Activated CD4-positive, alpha-beta T cell treated with anti-CD3 and anti-CD28 coated beads, Interleukin-2, amount 50 U/mL, for 48 hours (primary cell): ENCODE results near the gene NAA25.
"Not testable (repeated sequence)": the region's sequence is repeated elsewhere in the genome, so short reads cannot be mapped to it uniquely, and the experiment has no call there.

Experiments
- DNase-seq, 2 experiments: peaks; one replicate each; pipeline ENCODE4 v3.0.0-alpha.2; 2020

NAA25 gene

DNA sequence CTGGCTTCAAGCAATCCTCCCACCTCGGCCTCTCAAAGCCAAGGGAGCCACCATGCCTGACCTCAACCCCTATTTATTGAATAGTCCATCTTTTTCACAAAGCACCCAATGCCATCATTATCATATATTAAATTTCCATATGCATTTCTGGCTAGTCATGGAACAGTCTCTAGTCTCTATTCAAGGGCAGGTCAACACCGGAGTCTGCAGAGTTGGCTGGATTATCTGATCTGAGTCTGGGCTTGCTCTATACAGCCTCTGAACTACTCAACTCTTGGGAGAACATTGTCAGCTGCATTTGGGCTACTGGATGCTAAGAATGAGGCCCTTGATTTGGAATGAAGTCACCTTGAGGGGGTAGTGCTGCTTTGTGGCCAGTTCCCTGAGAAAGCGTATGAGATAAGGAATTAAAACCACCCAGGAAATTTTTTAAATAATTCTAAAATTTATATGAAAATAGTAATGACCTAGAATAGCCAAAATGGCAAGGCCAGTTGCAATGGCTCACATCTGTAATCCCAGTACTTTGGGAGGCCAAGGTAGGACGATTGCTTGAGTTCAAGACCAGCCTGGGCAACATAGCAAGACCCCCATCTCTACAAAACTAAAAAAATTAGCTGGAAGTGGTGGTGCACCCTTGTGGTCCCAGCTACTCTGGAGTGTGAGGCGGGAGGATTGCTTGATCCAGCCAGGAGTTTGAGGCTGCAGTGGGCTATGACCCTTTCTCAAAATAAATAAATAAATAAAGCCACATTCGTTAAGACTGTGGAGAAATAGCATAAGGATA, 6.9 kb upstream of the NAA25 start:
- no peak for DNase-seq

DNA sequence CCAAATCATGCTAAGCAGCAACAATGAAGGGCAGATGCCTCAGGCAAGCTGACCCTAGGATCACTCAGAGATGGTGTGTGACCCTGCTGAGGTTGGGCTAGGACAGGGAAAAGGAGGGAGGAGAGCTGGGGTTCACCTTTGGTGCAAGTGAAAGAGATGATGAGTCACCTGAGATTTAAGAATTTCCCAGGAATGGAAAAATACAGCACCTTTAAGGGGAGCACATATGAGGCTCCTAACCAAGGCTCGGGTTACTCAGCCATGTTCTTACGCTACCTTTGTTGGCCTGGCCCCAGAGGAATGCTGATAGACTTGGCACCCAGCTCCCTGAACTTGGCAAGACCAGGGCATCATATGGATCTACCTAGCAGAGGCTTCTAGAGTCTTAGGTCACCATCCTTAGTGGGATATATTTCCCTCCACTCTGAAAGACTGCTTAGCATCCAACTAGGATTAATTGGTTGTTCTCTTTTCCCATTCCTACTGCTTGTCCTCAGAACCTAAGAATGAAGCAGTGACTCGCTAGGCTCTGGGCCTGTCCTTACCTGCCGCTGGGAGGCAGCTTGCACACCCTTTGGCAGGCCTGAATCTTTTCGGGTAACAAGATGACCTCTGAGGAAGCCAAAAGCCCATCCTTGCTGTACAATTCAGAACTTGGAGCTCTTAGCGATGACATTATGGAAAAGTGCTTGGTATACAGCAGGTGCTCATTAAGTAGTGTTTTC, 4.0 kb upstream of the NAA25 start:
- DNase-seq, result peak in 1 of 2 experiments; percentile 15

DNA sequence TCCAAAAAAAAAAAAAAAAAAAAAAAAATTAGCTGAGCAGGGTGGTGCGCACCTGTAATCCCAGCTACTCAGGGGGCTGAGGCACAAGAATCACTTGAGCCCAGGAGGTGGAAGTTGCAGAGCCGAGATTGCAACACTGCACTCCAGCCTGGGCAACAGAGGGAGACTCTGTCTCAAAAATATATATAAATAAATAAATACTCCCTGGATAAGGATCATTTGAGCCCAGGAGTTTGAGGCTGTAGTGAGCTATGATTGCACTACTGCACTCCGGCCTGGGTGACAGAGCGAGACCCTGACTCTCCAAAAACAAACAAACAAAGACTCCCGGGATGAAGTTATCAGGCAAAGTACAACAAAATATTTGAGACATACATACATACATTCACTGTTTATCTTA, 3.3 kb upstream of the NAA25 start:
- DNase-seq, result no peak

DNA sequence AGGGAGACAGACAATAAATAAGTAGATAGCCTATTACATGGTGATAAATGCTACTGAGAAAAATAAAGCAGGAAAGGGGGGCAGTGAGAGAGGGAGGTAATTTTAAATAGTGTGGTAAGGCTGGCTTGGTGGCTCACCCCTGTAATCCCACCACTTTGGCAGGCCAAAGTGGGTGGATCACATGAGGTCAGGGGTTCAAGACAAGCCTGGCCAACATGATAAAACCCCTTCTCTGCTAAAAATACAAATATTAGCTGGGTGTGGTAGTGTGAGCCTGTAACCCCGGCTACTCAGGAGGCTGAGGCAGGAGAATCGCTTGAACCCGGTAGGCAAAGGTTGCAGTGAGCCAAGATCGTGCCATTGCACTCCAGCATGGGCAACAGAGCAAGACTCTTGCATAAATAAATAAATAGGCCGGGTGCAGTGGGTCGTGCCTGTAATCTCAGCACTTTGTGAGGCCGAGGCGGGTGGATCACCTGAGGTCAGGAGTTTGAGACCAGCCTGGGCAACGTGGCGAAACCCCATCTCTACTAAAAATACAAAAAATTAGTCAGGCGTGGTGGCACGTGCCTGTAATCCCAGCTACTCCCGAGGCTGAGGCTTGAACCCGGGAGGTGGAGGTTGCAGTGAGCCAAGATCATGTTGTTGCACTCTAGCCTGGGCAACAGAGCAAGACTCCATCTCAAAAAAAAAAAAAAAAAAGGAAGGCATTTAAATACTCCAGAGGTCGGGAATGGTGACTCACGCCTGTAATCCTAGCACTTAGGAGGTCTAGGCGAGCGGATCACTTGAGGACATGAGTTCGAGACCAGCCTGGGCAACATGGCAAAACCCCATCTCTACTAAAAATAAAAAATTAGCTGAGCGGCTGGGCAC, 2.4 kb upstream of the NAA25 start:
- not testable (repeated sequence) for DNase-seq

DNA sequence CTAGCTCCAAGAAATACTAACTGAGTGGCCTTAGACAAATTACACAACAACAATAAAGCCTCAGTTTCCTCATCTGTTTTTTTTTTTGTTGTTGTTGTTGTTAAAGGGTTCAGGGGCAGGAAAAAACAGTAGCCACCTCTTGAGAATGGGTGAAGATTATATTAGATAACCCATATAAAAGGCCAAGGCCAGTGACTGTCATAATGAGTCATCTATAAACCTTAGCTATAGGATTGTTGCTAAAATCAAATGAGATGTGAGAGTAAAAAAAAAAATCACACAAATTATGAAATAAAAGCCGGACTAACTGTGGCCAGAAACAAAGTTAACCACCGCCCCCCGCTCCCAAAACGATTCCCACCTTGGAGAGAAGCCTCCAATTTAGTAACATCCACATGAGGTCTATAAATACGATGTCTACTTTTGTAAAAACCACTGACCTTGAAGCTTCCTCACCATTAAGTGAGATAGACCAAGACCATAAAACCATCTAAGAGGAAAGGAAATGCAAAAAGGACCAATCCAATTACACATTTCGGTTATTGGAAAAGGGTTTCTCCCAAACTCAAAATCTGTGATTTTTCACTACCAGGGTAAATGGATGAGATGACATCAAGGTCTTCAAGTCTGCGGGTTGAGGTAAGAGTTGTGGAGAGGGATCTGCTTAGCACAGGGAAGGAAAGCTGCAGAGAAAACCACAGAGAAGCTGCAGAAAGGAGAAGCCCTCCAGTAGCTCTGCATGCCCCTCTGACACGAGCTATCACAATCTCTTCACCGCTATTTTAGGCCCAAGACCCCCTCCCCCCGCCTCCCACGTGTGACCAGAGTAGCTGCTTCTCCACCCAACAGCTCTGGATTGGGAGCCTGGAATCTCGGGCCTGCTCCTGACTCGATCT, 1.0 kb downstream of the NAA25 start:
- DNase-seq, result peak; percentile 37

DNA sequence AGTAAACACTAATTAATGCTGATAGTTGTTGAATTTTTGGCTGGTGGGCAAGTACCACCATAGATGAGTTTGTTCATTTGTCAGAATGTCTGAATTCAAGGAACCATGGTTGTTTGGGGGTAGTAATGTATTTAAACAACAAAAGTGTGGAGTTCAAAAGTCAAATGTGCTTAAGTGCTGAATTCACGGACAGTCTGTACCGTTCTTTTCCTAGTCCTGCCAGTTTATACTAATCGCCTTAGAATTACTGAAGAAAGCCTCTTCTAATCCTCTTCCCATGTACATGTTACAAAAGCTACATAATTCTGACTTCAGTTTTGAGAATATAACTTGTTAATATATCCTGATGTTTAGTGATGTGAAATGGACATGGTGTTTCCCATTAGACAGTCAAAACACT, 2.7 kb downstream of the NAA25 start:
- DNase-seq, result no peak

DNA sequence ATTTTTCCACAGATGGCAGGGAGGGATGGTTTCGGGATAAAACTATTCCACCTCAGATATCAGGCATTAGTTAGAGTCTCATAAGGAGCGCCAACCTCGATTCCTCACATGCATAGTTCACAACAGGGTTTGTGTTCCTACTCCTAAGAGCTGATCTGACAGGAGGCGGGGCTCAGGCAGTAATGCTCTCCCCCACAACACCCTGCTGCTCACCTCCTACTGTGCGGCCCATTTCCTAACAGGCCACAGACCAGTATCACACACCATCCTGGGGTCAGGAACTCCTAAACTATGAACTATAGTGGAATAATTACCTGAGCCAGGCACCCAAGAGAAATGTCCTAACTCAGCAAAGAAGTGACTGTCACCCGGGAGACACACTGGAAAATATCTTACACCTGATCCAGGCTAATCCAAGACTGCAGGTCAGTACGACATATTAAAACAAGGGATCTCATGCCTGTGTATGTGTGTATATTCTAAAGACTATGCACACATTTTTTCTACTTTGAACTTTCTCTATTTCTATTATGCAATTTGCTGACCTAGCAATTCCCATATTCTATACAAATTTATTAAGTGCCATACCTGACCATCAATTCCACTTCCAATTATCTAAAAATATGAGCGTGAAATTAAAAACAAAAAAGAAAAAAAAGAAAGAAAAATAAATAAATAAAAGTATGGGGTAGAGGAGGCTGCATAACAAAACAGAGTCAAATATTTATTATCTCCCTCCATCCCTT, 4.7 kb downstream of the NAA25 start:
- no peak for DNase-seq

DNA sequence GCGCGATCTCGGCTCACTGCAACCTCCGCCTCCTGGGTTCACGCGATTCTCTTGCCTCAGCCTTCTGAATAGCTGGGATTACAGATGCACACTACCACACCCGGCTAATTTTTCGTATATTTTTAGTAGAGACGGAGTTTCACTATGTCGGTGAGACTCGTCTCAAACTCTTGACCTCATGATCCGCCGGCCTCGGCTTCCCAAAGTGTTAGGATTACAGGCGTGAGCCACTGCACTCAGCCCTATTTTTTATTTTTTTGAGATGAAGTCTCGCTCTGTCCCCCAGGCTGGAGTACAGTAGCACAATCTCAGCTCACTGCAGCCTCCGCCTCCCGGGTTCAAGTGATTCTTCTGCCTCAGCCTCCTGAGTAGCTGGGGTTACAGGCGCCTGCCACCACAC, 5.8 kb downstream of the NAA25 start:
- not testable (repeated sequence) for DNase-seq

DNA sequence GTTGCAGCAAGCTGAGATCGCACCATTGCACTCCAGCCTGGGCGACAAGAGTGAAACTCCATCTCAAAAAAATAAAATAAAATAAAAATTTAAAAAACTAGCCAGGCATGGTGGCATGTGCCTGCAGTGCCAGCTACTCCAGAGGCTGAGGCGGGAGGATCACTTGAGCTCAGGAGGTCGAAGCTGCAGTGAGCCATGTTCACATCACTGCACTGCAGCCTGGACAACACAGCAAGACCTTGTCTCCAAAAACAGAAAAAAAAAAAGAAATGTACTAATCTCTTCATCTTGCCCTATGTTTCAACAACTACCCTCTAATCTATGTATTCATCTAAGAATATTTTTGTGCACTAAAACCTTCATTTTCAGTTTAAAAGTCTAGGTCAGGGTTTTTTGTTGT, 6.5 kb downstream of the NAA25 start:
- no peak for DNase-seq

DNA sequence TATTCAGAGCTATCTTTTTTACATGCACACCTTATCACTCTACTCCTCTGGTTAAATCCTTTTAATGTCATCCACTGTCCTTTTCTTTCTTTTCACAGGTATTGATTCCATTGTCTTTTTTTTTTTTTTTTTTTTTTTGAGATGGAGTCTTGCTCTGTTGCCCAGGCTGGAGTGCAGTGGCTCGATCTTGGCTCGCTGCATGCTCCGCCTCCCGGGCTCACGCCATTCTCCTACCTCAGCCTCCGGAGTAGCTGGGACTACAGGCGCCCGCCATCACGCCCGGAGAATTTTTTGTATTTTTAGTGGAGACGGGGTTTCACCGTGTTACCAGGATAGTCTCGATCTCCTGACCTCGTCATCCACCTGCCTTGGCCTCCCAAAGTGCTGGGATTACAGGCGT, 8.1 kb downstream of the NAA25 start:
- not testable (repeated sequence) for DNase-seq

DNA sequence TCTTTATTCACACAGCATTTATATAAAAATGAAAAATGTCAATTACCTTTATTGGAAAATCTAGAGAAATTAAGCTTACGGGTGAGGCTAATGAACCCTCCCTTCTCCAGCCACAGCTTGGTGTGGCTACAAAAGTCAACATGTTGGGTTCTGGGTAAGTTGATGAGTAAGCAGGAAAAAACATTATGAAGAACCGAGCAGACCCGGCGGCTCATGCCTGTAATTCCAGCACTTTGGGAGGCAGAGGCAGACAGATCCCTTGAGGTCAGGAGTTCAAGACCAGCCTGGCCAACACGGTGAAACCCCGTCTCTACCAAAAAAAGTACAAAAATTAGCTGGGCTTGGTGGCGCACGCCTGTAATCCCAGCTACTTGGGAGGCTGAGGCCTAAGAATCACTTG, 10.9 kb downstream of the NAA25 start:
- no peak for DNase-seq

DNA sequence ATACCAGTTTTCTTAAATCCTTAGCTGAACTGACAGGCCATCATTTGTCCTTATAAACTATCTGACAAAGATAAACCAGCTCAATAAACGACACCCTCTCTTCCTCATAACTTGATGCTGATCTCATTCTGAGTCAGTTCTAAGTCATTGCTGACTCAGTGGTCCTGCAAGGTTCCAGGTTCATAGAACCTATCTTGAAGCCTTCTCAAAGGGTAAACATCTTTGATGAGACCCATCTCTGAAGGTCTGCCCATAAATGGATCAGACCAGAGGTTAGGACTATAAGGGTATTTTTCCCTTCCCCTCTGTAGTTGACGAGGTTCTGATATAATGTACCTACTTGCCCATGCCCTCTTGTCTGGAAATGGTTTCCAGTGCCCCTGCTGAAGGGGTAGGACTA, 11.9 kb downstream of the NAA25 start:
- peak; percentile 30 to 41 for DNase-seq

DNA sequence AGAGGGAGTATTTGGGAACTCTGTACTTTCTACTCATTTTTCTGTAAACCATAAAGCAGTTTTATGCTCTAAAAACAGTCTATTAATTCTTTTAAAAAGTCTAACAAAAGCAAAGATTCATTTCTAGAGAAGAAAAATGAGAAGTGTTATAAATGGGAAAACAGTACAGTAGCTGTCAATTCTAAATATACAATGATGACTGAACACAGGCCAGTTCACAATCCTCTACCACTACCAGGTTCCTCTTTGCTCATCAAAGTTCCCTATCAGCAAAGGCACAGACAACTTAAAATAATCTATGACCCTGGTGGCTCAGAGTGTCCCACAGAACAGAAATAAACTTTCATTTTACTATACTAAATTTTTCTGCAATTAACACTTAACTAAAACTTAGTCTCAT, 12.5 kb downstream of the NAA25 start:
- DNase-seq, result no peak

DNA sequence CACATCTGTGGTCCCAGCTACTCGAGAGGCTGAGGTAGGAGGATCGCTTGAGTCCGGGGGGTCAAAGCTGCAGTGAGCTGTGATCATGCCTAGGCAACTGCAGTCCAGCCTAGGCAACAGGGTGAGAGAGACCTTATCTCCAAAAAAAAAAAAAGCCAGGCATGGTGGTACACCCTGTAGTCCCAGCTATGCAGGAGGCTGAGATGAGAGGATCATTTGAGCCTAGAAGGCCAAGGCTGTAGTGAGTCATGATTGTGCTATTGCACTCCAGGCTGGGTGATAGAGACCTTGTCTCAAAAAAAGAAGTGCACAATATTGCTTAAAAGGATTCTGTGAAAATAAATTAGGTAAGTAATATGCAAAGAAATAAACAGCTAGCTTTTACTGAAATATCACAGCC, 17.0 kb downstream of the NAA25 start:
- DNase-seq, result no peak

DNA sequence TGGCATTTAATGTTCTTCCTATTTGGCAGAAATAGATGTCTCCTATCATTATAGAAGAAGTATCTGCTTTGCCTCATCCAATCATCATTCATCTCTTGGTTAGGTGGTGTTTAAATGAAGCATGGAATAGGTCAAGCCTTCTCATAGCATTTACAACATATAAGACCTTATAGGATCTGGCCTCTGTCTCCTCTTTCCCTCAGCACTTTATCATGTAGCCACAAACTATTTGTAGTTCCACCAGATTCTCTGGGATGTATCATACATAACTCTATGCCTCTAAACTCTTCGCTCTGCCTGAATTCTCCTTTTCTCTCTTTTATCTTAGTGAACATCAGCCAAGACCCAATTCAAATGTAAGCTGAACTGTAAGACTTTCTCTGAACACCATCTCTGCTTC, 20.7 kb downstream of the NAA25 start:
- no peak for DNase-seq

DNA sequence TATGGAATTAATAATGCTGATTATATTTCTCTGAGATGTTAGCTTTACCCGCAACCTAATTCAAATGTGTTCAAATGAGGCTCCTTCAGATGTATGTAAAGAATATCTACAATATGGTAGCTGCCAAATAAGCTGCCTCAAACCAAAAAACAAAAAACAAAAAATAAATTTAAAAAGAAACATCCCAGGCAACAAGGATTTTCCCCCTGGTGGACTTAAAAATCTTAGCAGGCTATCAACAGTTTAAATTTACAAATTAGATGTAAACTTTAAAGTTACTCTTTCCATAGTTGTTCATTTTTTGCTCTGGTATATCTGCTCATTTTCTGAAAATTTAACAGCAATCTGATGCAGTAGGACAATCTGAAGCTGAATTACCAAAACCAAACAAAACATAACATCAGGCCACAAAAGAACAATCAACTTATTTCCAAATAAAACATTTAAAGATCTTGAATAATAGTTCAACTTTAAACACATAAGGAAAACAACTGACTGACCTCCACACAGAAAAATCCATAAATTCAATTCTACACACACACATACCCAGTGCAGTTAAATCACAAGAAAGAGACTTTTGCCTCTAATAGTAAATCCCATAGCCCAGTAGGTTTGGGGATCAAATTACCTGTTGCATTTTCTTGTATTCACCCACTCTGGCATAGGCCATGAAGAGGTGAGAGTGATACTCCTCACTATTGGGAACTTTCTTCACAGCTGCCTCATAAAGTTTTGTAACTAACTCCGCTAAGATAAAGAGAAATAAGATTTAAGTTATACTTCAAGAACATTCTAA, 21.3 kb downstream of the NAA25 start:
- DNase-seq, result no peak

DNA sequence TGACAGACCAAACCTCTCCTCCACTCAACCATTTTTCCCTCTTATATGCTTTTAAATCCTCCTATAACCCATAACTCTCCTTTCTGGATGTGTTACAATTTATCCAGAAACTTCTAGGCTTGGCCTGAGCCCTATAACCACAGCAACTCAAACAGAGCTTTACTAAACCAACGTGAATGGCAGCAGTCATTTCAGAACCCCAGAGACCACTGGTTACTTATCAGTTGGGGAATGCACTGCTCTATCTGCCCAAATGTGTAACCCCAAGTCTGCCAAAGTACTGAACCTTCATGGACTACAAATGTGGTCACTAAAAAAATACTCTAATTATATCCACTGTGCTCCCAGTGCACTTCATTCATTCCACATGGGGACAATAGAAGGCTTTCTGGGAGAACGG, 42.0 kb downstream of the NAA25 start:
- no peak for DNase-seq

DNA sequence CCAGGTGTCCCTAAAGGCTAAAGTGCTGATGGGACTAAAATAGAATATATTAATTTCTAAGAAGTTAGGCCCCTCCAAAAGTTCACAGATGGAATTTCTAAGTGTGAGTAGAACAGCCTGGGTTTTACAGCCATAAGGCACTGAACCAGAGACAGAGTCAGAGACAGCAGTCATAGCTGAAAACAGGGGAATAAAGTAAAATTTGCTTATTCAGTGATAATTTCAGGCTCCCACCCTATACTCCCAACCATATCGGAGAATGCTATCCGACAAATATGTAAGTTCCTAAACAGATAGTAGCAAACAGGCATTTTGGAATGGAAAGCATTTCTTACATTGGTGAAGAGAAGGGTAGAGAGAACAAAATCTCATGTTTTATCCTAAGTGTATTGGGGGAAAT, 45.3 kb downstream of the NAA25 start:
- no peak for DNase-seq

DNA sequence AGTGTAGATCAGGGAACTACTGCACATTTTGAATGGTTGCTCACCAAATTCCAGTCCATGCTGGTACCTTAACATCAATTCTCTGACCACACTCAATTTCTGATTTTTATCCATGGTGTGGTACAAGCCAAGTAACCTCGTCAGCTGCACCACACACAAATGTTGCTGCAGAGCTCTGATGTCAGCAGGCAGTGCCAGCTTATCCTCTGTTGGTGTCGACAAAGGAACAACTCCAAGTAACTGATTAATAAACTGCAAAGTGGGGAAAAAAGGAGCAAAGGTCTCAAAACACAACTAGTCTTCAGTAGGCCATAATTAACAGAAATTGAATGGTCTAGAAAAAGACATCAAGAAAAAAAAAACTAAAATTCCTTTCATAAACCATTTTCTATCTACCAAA, 47.4 kb downstream of the NAA25 start:
- no peak for DNase-seq

DNA sequence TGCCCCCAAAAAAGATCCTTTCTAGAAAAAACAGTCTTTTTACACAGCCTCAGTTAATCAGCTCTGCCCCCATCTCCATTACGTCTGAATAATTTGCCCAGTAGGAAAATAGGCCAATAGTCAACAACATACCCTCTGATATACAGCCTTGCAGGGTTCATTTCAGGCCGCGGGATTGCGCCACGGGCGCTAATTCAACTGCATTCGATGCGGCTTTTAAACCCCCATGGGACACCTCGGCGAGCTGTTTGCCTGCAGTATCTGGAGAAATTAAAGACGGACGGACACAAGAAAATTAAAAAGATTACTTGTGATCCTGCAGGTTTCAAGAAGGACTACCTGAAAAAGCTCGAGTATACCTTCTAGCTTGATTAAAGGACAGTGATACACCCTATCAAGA, 59.2 kb downstream of the NAA25 start:
- DNase-seq, result no peak

DNA sequence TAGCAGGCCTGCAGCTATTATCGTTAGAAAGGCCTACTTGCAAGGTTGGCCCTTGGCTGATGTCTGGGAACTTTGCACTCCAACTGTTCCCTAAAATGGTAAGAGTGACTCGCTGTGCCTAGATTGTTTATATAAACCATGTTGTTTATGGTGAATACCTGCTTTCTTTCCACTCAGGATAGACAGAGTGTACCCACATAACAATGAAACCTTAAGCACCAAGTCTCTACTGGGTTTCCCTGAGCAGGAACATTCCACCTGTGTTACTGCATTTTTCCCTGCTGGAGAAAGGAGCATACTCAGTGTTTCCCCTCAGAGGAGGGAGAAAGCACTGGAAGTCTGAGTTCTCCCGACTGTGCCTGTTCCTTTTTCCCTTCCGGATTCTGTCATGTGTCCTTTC, 62.6 kb downstream of the NAA25 start:
- no peak for DNase-seq
